GM18517 (cell line): ENCODE measurements around the gene CAMK1D.

Source experiments
- ATAC-seq: cut with Tn5 transposase; IDR thresholded peaks from one replicate; pipeline ENCODE4 v1.9.1; 2021; ENCODE audit warnings: mild to moderate bottlenecking, moderate library complexity; ENCODE audit not compliant: unreplicated experiment

The CAMK1D gene

GRCh38 chr10:12642036-12642435 lies 292.7 kb downstream of the CAMK1D start:
- ATAC-seq = no peak

- no peak for ATAC-seq
Measured at GRCh38 chr10:12643279-12643678, 293.9 kb downstream of the CAMK1D start.

GRCh38 chr10:12644380-12645144 lies 295.2 kb downstream of the CAMK1D start:
- ATAC-seq = no peak

GRCh38 chr10:12645449-12645848 lies 296.1 kb downstream of the CAMK1D start:
- ATAC-seq = no peak

- ATAC-seq = no peak
Measured at GRCh38 chr10:12649012-12649584, 299.8 kb downstream of the CAMK1D start.

GRCh38 chr10:12650122-12650521 lies 300.8 kb downstream of the CAMK1D start:
- ATAC-seq = no peak

- no peak for ATAC-seq
Measured at GRCh38 chr10:12650538-12651298, 301.4 kb downstream of the CAMK1D start.

- ATAC-seq = no peak
Measured at GRCh38 chr10:12655940-12656339, 306.6 kb downstream of the CAMK1D start.

GRCh38 chr10:12656518-12657142 lies 307.3 kb downstream of the CAMK1D start:
- ATAC-seq = no peak

GRCh38 chr10:12657489-12657888 lies 308.1 kb downstream of the CAMK1D start:
- ATAC-seq = no peak

- ATAC-seq = no peak
Measured at GRCh38 chr10:12658526-12658925, 309.2 kb downstream of the CAMK1D start.

GRCh38 chr10:12659706-12660105 lies 310.4 kb downstream of the CAMK1D start:
- no peak for ATAC-seq

- ATAC-seq = no peak
Measured at GRCh38 chr10:12660812-12661211, 311.5 kb downstream of the CAMK1D start.

- ATAC-seq = no peak
Measured at GRCh38 chr10:12661671-12662070, 312.3 kb downstream of the CAMK1D start.

- ATAC-seq = no peak
Measured at GRCh38 chr10:12663863-12664262, 314.5 kb downstream of the CAMK1D start.

GRCh38 chr10:12665501-12665900 lies 316.2 kb downstream of the CAMK1D start:
- ATAC-seq = no peak

- ATAC-seq = no peak
Measured at GRCh38 chr10:12667052-12667451, 317.7 kb downstream of the CAMK1D start.

GRCh38 chr10:12668634-12669033 lies 319.3 kb downstream of the CAMK1D start:
- ATAC-seq = no peak

- ATAC-seq = no peak
Measured at GRCh38 chr10:12670004-12670403, 320.7 kb downstream of the CAMK1D start.

GRCh38 chr10:12675186-12675585 lies 325.8 kb downstream of the CAMK1D start:
- ATAC-seq = no peak

GRCh38 chr10:12679636-12680035 lies 330.3 kb downstream of the CAMK1D start:
- ATAC-seq = no peak
